ENCODE results near the gene RAPGEF5. TPM values are rescaled to one million over a fixed set of nuclear protein-coding genes. Genes with fewer than 3 reads are reported as not detected.

RAPGEF5 gene
- total RNA-seq, 1 experiment from 2014 or later = 20.8 TPM

DNA sequence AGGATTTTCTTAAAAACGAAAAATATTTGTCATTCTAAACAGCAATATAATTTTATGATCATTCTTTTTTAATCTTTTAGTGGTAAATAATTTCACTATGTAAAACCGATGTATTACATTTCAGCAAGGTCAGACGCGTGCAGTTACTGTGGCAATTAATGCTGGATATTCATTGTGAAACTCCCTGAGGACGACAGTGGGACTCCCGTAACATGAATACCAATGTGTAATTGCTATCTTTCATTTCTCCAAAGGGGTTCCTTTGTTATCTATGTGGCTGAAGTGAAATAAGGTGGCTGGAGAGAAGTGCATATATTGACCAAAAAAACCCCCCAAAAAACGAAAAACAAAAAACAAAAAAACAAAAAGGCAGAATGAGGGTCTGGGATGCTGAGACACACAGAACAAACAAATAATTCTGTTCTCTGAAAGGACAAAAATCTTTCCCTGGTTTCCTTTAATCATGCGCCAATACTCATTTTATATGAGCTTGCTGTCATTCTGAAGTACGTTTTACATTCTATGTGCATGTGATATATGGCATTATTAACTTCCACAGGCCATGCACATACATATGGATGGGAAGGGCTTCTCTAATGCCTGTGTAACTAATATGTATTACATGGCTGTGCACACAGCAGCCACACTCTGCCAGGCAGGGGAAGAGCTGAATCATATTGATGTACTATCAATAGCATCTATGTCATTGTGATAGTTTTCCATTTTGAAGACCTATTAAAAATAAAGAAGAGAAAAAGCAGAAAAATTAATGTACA lies 161.4 kb downstream of the RAPGEF5 start:
- DNase-seq (ENCODE audit: low read depth, low spot score) = no peak
- in situ Hi-C loops (cut with HindIII; ENCODE audit: low pct_unique_long_range_greater_than_20kb, low sequenced_read_pairs) = no loop called here

DNA sequence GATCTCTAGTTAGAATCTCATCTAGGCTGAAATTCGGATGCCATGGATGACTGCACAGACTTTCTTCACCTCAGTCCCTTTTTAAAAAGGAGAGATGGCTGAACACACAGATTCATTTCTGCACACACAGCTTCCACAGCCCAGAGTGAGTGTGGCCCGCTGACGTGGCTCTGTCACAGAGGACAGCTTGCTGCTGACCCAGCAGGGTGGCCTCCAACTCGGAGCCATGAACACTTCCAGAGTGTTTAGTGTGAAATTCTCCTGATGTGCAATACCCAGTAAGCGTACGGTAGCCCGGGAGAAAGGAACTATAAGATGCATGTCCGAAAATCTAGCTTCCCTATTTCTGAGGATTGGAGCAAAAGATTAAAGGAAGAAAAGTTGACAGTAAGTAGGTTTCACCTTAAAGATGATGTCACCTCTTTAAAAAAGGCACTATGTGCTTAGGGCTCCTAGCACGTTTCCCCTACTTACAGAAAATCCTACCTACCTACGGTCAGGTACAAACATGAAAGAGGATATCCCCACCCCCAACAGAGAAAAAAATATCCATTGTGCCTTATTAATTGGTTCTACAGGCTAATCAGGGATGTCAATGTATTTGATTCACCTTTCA lies 162.2 kb downstream of the RAPGEF5 start:
- no peak for DNase-seq (ENCODE audit: low read depth, low spot score)
- in situ Hi-C loops (cut with HindIII; ENCODE audit: low pct_unique_long_range_greater_than_20kb, low sequenced_read_pairs) = no loop called here

- no peak for DNase-seq (ENCODE audit: low read depth, low spot score)
- in situ Hi-C loops (cut with HindIII; ENCODE audit: low pct_unique_long_range_greater_than_20kb, low sequenced_read_pairs) = no loop called here
Observed at GRCh38 chr7:22193450-22193983, 163.4 kb downstream of the RAPGEF5 start.

GRCh38 chr7:22192801-22193200 lies 164.2 kb downstream of the RAPGEF5 start:
- in situ Hi-C loops (cut with HindIII; ENCODE audit: low pct_unique_long_range_greater_than_20kb, low sequenced_read_pairs) = no loop called here

DNA sequence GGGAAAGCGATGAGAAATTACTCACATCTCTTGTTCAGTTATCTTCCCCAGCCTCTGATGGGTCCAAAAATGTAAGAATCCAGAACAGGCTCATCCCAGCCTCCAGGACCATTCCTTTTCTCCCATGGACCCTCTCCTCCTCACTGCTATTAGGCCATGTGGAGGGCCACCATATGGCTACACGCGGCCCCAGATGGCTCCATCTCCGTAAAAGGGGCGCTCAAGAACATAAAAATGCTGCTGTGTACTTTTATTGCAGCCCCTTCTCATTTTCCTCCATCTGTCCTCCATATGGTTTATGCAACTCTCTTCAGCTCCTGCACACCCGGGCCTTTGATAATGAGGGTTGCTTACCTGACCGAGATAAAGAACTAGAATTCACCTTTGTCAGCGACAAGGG lies 166.2 kb downstream of the RAPGEF5 start:
- DNase-seq (ENCODE audit: low read depth, low spot score) = no peak
- in situ Hi-C loops (cut with HindIII; ENCODE audit: low pct_unique_long_range_greater_than_20kb, low sequenced_read_pairs) = no loop called here

More at GRCh38 chr7:22192801-22193200, 164.2 kb downstream of the RAPGEF5 start:
- DNase-seq (ENCODE audit: low read depth, low spot score) = no peak

- in situ Hi-C loops (cut with HindIII; ENCODE audit: low pct_unique_long_range_greater_than_20kb, low sequenced_read_pairs) = no loop called here
- DNase-seq (ENCODE audit: low read depth, low spot score) = no peak
Observed at GRCh38 chr7:22189741-22190140, 167.2 kb downstream of the RAPGEF5 start.

DNA sequence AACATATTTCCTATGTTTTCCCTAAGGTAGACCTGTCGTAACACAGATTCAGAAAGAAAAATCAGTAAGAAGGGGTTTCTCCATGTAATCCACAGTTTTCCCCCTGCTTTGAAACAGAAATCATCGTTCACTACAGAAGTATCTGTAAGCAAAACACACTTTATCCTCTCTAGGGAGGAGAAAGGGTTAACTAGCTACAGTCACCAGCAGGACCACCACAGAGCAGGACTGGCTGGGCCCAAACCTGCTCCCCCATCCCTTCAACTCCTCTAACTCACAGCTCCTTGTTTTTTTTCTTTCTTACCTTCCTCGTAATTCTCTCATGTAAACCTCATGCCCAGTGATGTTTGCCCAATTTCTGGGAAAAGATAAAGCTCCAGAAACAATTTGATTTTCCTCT lies 167.7 kb downstream of the RAPGEF5 start:
- in situ Hi-C loops (cut with HindIII; ENCODE audit: low pct_unique_long_range_greater_than_20kb, low sequenced_read_pairs) = no loop called here

GRCh38 chr7:22187691-22188348 lies 169.1 kb downstream of the RAPGEF5 start:
- DNase-seq (ENCODE audit: low read depth, low spot score) = no peak
- in situ Hi-C loops (cut with HindIII; ENCODE audit: low pct_unique_long_range_greater_than_20kb, low sequenced_read_pairs) = no loop called here

More for the DNA sequence above, 167.7 kb downstream of the RAPGEF5 start:
- DNase-seq (ENCODE audit: low read depth, low spot score) = no peak

DNA sequence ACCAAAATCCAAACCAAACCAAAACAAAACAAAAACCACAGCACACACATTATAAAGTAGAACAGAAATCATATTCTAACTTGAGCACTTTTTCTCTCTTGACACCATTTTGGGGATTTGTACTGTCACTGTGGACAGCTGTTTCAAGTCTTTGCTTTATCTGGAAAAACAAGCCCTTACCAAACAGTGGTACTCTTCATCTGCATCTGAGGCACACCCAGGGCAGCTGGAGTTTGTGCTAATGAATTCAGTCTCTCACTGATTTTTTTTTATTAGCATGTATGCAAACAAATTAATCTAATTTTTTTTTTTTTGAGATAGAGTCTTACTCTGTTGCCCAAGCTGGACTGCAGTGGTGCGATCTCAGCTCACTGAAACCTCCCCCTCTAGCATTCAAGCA lies 171.4 kb downstream of the RAPGEF5 start:
- in situ Hi-C loops (cut with HindIII; ENCODE audit: low pct_unique_long_range_greater_than_20kb, low sequenced_read_pairs) = no loop called here
- no peak for DNase-seq (ENCODE audit: low read depth, low spot score)

- DNase-seq (ENCODE audit: low read depth, low spot score) = no peak
- in situ Hi-C loops (cut with HindIII; ENCODE audit: low pct_unique_long_range_greater_than_20kb, low sequenced_read_pairs) = no loop called here
Observed at GRCh38 chr7:22184549-22185199, 172.3 kb downstream of the RAPGEF5 start.

GRCh38 chr7:22183522-22184280 lies 173.3 kb downstream of the RAPGEF5 start:
- in situ Hi-C loops (cut with HindIII; ENCODE audit: low pct_unique_long_range_greater_than_20kb, low sequenced_read_pairs) = no loop called here
- DNase-seq (ENCODE audit: low read depth, low spot score) = no peak

DNA sequence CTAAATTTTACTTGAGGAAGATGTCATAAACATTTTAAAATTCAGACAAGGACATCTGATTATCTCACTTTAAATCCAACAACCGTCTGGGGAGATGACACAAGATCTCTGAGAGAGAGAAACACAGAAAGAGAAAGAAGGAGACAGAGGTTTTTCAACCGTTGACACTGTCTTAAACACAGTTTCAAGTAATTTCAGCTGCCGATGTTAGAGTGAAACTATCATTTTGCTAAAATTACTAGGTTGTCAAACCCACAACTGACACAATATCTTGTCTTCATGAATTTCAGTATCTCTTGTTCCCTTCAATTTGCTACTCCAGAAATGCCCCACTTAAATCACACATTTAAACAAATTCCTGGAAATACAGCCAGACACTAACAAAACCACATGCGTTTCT lies 174.8 kb downstream of the RAPGEF5 start:
- in situ Hi-C loops (cut with HindIII; ENCODE audit: low pct_unique_long_range_greater_than_20kb, low sequenced_read_pairs) = no loop called here
- no peak for DNase-seq (ENCODE audit: low read depth, low spot score)

GRCh38 chr7:22181663-22182062 lies 175.3 kb downstream of the RAPGEF5 start:
- DNase-seq (ENCODE audit: low read depth, low spot score) = peak; percentile 16
- in situ Hi-C loops (cut with HindIII; ENCODE audit: low pct_unique_long_range_greater_than_20kb, low sequenced_read_pairs) = no loop called here

- in situ Hi-C loops (cut with HindIII; ENCODE audit: low pct_unique_long_range_greater_than_20kb, low sequenced_read_pairs) = no loop called here
- no peak for DNase-seq (ENCODE audit: low read depth, low spot score)
Observed at GRCh38 chr7:22179442-22179879, 177.5 kb downstream of the RAPGEF5 start.

DNA sequence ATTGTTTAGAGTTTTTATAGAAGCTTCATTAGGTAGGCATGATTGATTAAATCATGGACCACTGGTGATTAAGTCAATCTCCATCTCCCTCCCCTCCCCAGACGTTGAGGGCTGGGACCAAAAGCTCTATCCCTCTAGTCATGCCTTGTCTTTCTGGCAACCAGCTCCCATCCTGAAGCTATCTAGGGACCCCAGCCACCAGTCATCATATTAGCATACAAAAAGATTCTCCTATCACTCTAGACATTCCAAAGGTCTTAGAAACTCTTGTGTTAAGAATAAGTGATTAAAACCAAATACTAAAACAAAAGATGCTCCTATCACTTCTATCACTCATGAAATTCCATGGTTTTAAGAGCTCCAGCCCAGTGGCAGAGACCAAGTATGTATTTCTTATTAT lies 178.2 kb downstream of the RAPGEF5 start:
- no peak for DNase-seq (ENCODE audit: low read depth, low spot score)
- in situ Hi-C loops (cut with HindIII; ENCODE audit: low pct_unique_long_range_greater_than_20kb, low sequenced_read_pairs) = no loop called here

DNA sequence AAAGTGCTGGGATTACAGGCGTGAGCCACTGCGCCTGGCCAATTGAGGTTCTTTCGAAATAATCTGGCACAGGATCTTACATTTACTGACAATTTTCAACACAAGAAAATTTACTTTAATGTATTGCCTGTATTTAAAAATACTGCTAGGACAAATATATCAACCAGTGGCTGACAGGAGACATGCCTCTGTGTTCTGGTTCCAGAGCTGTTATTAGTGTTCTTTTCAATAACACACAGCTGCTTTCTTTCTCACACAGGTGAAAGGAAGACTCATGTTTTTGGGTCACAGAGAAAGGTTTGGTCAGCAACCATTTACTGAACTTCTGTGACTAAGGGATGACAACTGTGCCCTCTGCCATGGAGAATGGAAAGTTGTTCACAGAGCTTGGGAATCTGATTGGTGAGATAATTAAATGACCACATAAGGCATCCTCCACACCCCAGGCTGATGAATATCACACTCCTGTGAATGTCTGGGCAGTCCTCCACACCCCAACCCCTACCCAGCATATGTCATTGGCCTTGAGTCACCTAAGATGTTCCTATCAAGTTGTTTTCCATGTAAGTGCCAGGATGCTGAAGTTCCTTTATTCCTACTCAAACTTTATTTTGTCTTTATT lies 180.1 kb downstream of the RAPGEF5 start:
- no peak for DNase-seq (ENCODE audit: low read depth, low spot score)
- in situ Hi-C loops (cut with HindIII; ENCODE audit: low pct_unique_long_range_greater_than_20kb, low sequenced_read_pairs) = no loop called here

- DNase-seq (ENCODE audit: low read depth, low spot score) = no peak
- in situ Hi-C loops (cut with HindIII; ENCODE audit: low pct_unique_long_range_greater_than_20kb, low sequenced_read_pairs) = no loop called here
Observed at GRCh38 chr7:22174574-22174953, 182.4 kb downstream of the RAPGEF5 start.
